GM12892 (cell line): ENCODE measurements around the gene NAXE.

Source experiments
- POLR2A ChIP-seq: IDR thresholded peaks from 2 replicates; pipeline ENCODE4 v1.6.1; 2011; ENCODE audit warnings: low read depth, low read length, control low read depth
- POLR2AphosphoS5 ChIP-seq: IDR thresholded peaks from 2 replicates; pipeline ENCODE4 v1.6.1; 2011; ENCODE audit warnings: low read depth, low read length, control low read depth

DNA sequence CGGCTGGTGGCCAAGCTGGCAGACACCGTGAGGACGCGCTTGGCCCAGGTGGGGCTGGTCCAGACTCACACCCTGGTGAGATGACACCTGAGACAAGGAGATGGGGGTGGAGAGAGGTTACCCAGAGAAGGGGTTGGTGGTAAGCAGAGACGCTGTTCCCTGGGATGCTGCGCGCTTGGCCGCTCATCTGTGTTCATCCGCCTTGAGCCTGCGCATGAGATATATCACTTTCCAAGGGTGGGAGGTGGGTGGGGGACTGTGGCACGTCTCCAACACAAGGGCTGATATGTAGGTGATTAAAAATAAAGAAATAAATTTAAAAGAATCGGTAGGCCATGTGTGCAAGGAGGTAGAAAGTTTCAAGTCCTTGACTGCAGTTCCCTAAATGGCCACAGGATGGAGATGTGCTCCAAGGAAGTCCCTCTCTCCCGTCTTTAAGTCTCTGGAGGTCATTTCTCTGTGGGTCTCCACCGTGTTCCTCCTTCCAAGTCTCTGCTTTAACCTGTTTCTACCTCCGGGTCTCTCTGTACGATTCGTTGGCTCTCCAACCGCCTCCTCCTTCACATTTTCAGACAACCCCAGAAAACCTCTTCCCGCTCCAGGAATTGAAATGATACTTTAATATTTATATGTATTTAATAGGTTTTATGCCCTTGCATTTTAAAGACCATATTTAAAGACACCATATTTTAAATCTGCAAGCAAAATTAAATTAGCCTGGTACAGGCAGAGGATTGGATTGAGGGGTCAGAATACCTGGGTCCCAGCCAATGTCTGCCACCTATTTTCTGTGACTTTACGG, 7.6 kb upstream of the NAXE start:
- TF ChIP-seq POLR2A = no peak
- no peak for TF ChIP-seq POLR2AphosphoS5
